C4-2B (cell line): ENCODE data around the gene ITGA2B.
"Not testable (repeated sequence)": the region's sequence is repeated elsewhere in the genome, so short reads cannot be mapped to it uniquely, and the experiment has no call there.

Source experiments
- CTCF ChIP-seq: fragments of 450-650 bp; conservative IDR thresholded peaks from 2 replicates; pipeline ENCODE4 v1.5.1; 2017; ENCODE audit warnings: mild to moderate bottlenecking
- ZFX ChIP-seq: fragments of 450-650 bp; IDR thresholded peaks from 2 replicates; pipeline ENCODE4 v1.6.1; 2017

DNA sequence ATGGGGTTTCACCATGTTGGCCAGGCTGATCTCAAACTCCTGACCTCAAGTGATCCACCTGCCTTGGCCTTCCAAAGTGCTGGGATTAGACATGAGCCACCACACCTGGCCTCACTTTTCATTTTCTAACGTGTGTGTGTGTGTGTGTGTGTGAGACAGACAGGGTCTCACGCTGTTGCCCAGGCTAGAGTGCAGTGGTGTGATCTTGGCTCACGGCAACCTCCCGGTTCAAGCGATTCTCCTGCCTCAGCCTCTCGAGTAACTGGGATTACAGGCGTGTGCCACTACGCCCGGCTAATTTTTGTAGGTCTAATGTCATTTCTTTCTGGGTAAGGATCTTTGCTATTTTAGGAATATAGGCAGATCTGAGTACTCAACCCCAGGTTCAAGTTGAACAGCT, 4.7 kb upstream of the ITGA2B start:
- not testable (repeated sequence) for TF ChIP-seq CTCF, ZFX
